HepG2 (cell line): ENCODE results near the gene CHADL. TPM values are rescaled to one million over a fixed set of nuclear protein-coding genes. Genes with fewer than 3 reads are reported as not detected.

Experiments
- ATAC-seq: fragments of 200-7000 bp; cut with Tn5 transposase; 3 replicates; pipeline ENCODE4 v1.9.1; 2020; ENCODE audit warnings: mild to moderate bottlenecking, moderate library complexity
- BruUV-seq: library from RNA; stranded (reverse); fragments of 400-500 nt; replicated peaks from 2 replicates; lab custom pipeline; 2021; lab: Mats Ljungman, UMichigan
- CTCF ChIA-PET: fragments of 300-600 bp; formaldehyde crosslinking; extraction: SDS; loops from one replicate; lab custom pipeline; 2021; ENCODE audit warnings: low total read pairs, inconsistent platforms, low intra/inter-chr PET ratio; lab: Yijun Ruan, JAX
- POLR2A ChIA-PET: fragments of 350-600 bp; sonication (Branson Sonifier 250); formaldehyde crosslinking; loops from one replicate; lab custom pipeline; 2020; ENCODE audit warnings: antibody characterized with exemption, inconsistent platforms; lab: Yijun Ruan, JAX
- DNase-seq: peaks from one replicate; pipeline ENCODE4 v3.0.0-alpha.2; 2015; ENCODE audit warnings: low spot score
- FAIRE-seq: peaks from 3 replicates; lab custom pipeline; 2011; peaks lifted over from hg19 to GRCh38; lab: Jason Lieb, UNC
- H2AFZ ChIP-seq: one replicate; pipeline ENCODE4 v1.6.1; 2011; ENCODE audit warnings: low read length, inconsistent platforms
- H3K27ac ChIP-seq: fragments of 300-600 bp; 3 replicates; pipeline ENCODE4 v1.8.0; 2011; ENCODE audit warnings: mixed run types, mild to moderate bottlenecking, mixed read lengths, low read length, inconsistent platforms; ENCODE audit not compliant: insufficient read depth; ENCODE audit errors: extremely low read length
- H3K27me3 ChIP-seq, 2 experiments: fragments of 200-600 bp in 1 of 2; 2 replicates in 1 of 2; 3 replicates in 1 of 2; pipeline versions ENCODE4 v1.6.0 to v1.8.0; 2011; ENCODE audit warnings: low read length in 2 of 2, mild to moderate bottlenecking in 2 of 2, moderate library complexity in 2 of 2, inconsistent platforms in 1 of 2; ENCODE audit not compliant: insufficient read depth in 2 of 2, control insufficient read depth in 1 of 2
- H3K36me3 ChIP-seq, 2 experiments: fragments of 200-600 bp in 1 of 2; replicated peaks in 1 of 2; 2 replicates in 1 of 2; 3 replicates in 1 of 2; pipeline versions ENCODE4 v1.5.1 to v1.8.0; 2011; ENCODE audit warnings: low read length in 2 of 2, inconsistent platforms in 1 of 2; ENCODE audit not compliant: insufficient read depth in 2 of 2, control insufficient read depth in 1 of 2
- H3K4me1 ChIP-seq: 2 replicates; pipeline ENCODE4 v1.5.1; 2012; ENCODE audit warnings: low read length, inconsistent platforms; ENCODE audit not compliant: insufficient read depth
- H3K4me2 ChIP-seq: 2 replicates; pipeline ENCODE4 v1.6.0; 2011; ENCODE audit warnings: low read depth, low read length, inconsistent platforms
- H3K4me3 ChIP-seq, 3 experiments: fragments of 200-600 bp in 1 of 3; sonication (generic), shearing (Covaris generic) in 1 of 3; replicated peaks in 1 of 3; 2 replicates each; pipeline ENCODE4 v1.5.1; 2011 to 2016; ENCODE audit warnings: low read length in 3 of 3, inconsistent platforms in 2 of 3, low read depth in 2 of 3, mild to moderate bottlenecking in 2 of 3, control low read depth in 1 of 3, mixed read lengths in 1 of 3; ENCODE audit not compliant: insufficient read depth in 1 of 3
- H3K79me2 ChIP-seq: one replicate; pipeline ENCODE4 v1.6.1; 2011; ENCODE audit warnings: low read length, inconsistent platforms; ENCODE audit not compliant: insufficient read depth
- H3K9ac ChIP-seq: 2 replicates; pipeline ENCODE4 v1.6.0; 2011; ENCODE audit warnings: mild to moderate bottlenecking, low read depth, low read length, inconsistent platforms; ENCODE audit not compliant: insufficient read depth
- H3K9me3 ChIP-seq: 2 replicates; pipeline ENCODE4 v1.5.1; 2012; ENCODE audit warnings: mild to moderate bottlenecking, low read length
- H4K20me1 ChIP-seq: 2 replicates; pipeline ENCODE4 v1.6.0; 2011; ENCODE audit warnings: inconsistent platforms, mild to moderate bottlenecking, low read length, moderate library complexity; ENCODE audit not compliant: insufficient read depth
- BCLAF1 ChIP-seq: fragments of 450-650 bp; IDR thresholded peaks from 2 replicates; pipeline ENCODE4 v1.6.1; 2017; ENCODE audit warnings: mild to moderate bottlenecking
- CREB1 ChIP-seq, 2 experiments: fragments of 450-650 bp in 1 of 2; IDR thresholded peaks; 2 replicates each; pipeline ENCODE4 v1.6.1; 2016 to 2017; ENCODE audit warnings: control low read depth in 1 of 2, mild to moderate bottlenecking in 1 of 2, missing compliant biosample characterization in 1 of 2, missing genetic modification characterization in 1 of 2
- E2F1 ChIP-seq: sonication (generic); formaldehyde crosslinking; IDR thresholded peaks from 2 replicates; pipeline ENCODE4 v1.5.0; 2020; ENCODE audit warnings: missing genetic modification reagents
- FOSL2 ChIP-seq: sonication (generic); formaldehyde crosslinking; IDR thresholded peaks from 2 replicates; pipeline ENCODE4 v1.4.0; 2020; ENCODE audit warnings: missing genetic modification reagents
- HNRNPLL ChIP-seq: fragments of 200-400 bp; formaldehyde crosslinking; IDR thresholded peaks from 2 replicates; pipeline ENCODE4 v1.6.1; 2017; ENCODE audit warnings: mild to moderate bottlenecking, low read depth, low read length; ENCODE audit not compliant: poor library complexity, severe bottlenecking
- IKZF1 ChIP-seq: fragments of 450-650 bp; IDR thresholded peaks from 2 replicates; pipeline ENCODE4 v1.7.1; 2016
- IKZF5 ChIP-seq: IDR thresholded peaks from 2 replicates; pipeline ENCODE4 v1.6.1; 2018; ENCODE audit warnings: missing genetic modification reagents, mild to moderate bottlenecking, missing compliant biosample characterization
- MAFK ChIP-seq, 2 experiments: IDR thresholded peaks in 1 of 2; conservative IDR thresholded peaks in 1 of 2; 2 replicates each; pipeline ENCODE4 v1.6.1; 2011; ENCODE audit warnings: improper control_type of control experiment in 2 of 2, low read length in 2 of 2
- MTF2 ChIP-seq: sonication (generic); formaldehyde crosslinking; IDR thresholded peaks from 2 replicates; pipeline ENCODE4 v1.5.0; 2020; ENCODE audit warnings: missing genetic modification reagents, borderline replicate concordance
- MXI1 ChIP-seq: IDR thresholded peaks from 3 replicates; pipeline ENCODE4 v1.6.1; 2012; ENCODE audit warnings: low read depth, low read length, inconsistent platforms, borderline replicate concordance
- SAP130 ChIP-seq: IDR thresholded peaks from 2 replicates; pipeline ENCODE4 v1.6.1; 2016; ENCODE audit warnings: low read depth
- TGIF2 ChIP-seq: IDR thresholded peaks from 2 replicates; pipeline ENCODE4 v1.6.1; 2016; ENCODE audit warnings: control low read depth, missing compliant biosample characterization
- WIZ ChIP-seq: sonication (generic); formaldehyde crosslinking; IDR thresholded peaks from 2 replicates; pipeline ENCODE4 v1.5.1; 2020; ENCODE audit warnings: mild to moderate bottlenecking, missing genetic modification reagents
- YEATS2 ChIP-seq: sonication (generic); formaldehyde crosslinking; IDR thresholded peaks from 2 replicates; pipeline ENCODE4 v1.4.0; 2020; ENCODE audit warnings: missing genetic modification reagents, borderline replicate concordance
- ZFX ChIP-seq: sonication (generic); formaldehyde crosslinking; IDR thresholded peaks from 2 replicates; pipeline ENCODE4 v1.4.0; 2020; ENCODE audit warnings: mild to moderate bottlenecking, low read depth, missing genetic modification reagents, moderate library complexity
- ZFY ChIP-seq: sonication (generic); formaldehyde crosslinking; IDR thresholded peaks from 2 replicates; pipeline ENCODE4 v1.4.0; 2020; ENCODE audit warnings: missing genetic modification reagents
- ZFYVE20 ChIP-seq: sonication (generic); formaldehyde crosslinking; IDR thresholded peaks from 2 replicates; pipeline ENCODE4 v1.8.0; 2023; ENCODE audit warnings: low read depth, mild to moderate bottlenecking, moderate library complexity, missing genetic modification reagents, borderline replicate concordance
- ZNF138 ChIP-seq: sonication (generic); formaldehyde crosslinking; IDR thresholded peaks from 2 replicates; pipeline ENCODE4 v1.5.0; 2020; ENCODE audit warnings: mild to moderate bottlenecking, low read depth, missing genetic modification reagents
- ZNF343 ChIP-seq: sonication (generic); formaldehyde crosslinking; IDR thresholded peaks from 2 replicates; pipeline ENCODE4 v1.4.0; 2020; ENCODE audit warnings: mild to moderate bottlenecking, missing genetic modification reagents
- ZNF430 ChIP-seq: sonication (generic); formaldehyde crosslinking; IDR thresholded peaks from 2 replicates; pipeline ENCODE4 v1.9.0; 2021; ENCODE audit warnings: mild to moderate bottlenecking, missing genetic modification reagents
- ZNF709 ChIP-seq: sonication (generic); formaldehyde crosslinking; IDR thresholded peaks from 2 replicates; pipeline ENCODE4 v1.5.0; 2020; ENCODE audit warnings: mild to moderate bottlenecking, missing genetic modification reagents
- WGBS: methylation state at CpG from one replicate; pipeline ENCODE4 v1.1.6; 2017; ENCODE audit warnings: low lambda C conversion rate; 5-methylcytosine and 5-hydroxymethylcytosine counted together
- in situ Hi-C: cut with HindIII; loops from 2 replicates; pipeline ENCODE4 v1.10.0; 2017; ENCODE audit warnings: low pct_unique_long_range_greater_than_20kb; ENCODE audit not compliant: extremely low pct_ligation_motif_present
- intact Hi-C: fragments of 100-400 bp; cut with micrococcal nuclease; formaldehyde crosslinking; loops from one replicate; pipeline ENCODE4 v1.10.0; 2022; ENCODE audit not compliant: unreplicated experiment
- polyA plus RNA-seq, 8 experiments: library from polyadenylated mRNA; depleted of rRNA in 3 of 8; stranded (reverse) in 7 of 8; unstranded in 1 of 8; fragments of >200 nt; fragmentation: Illumina TruSeq in 4 of 8; extraction: Trizol in 4 of 8; gene quantifications; 2 replicates each; pipeline versions ENCODE4 v1.2.1 to v1.2.3, GENCODE V29; 2011 to 2016; ENCODE audit warnings: low read depth in 4 of 8, missing spikeins in 1 of 8, mixed read lengths in 1 of 8; ENCODE audit not compliant: insufficient read depth in 1 of 8
- total RNA-seq, 5 experiments: library from RNA; depleted of rRNA; stranded (reverse); fragments of >200 nt; fragmentation: Illumina TruSeq; extraction: Trizol; gene quantifications; 2 replicates each; pipeline ENCODE4 v1.2.3, GENCODE V29; 2016; ENCODE audit warnings: low read depth in 1 of 5

CHADL gene
- total and polyA plus RNA-seq, 2 of the 13 experiments (the other 11 are each of a cell fraction or from before 2014, with no cell fraction given) = 2.8 to 8.1 TPM

GRCh38 chr22:41285441-41285819, 44.7 kb upstream of the CHADL start:
- DNase-seq (peak; percentile 56), ATAC-seq (peak; percentile 51), FAIRE-seq (no peak)
- intact Hi-C loops (loop anchor here (5.0 to 10.0 kb wide), 2 partner anchors 48 to 159 kb away; partner anchors contain the start of gene TOB2), in situ Hi-C loops (no loop called here)
- WGBS = no CpG with 5 or more reads among the region's 30 CpGs
- Histone ChIP-seq H3K4me1 (peaks cover 52% of the 10 kb centered on the region), H3K9ac (peak overlapping the region; percentile 94), H3K36me3 (peaks cover 4 to 24% of the 10 kb centered on the region in 2 experiments), H3K9me3 (no peaks in the 10 kb centered on the region), H3K27ac (peak overlapping the region; percentile 88), H2AFZ (no peak overlapping the region), H3K79me2 (peaks cover 28% of the 10 kb centered on the region), H4K20me1 (no peaks in the 10 kb centered on the region), H3K27me3 (no peaks in the 10 kb centered on the region; a peak in 1 of 5 replicates), H3K4me3 (peak overlapping the region; percentile 97 to 100 (median 98)), H3K4me2 (peak overlapping the region; percentile 98)
- ChIA-PET POLR2A (interaction anchor here (0.7 to 6.0 kb wide), 12 partner anchors 12 to 334 kb away, joined by 3 to 49 read pairs (median 5); partner anchors contain the start of genes ACO2, CHADL, PHF5A and RBX1), CTCF (no interaction called here)
- BruUV-seq = TSS peak; percentile 64
- 0 out of 2 replicates have a peak, but pooled peaks have one; percentile 17 for TF ChIP-seq ZNF709 (CRISPR knock-in tag)
- TF ChIP-seq E2F1 (CRISPR knock-in tag) = 0 out of 2 replicates have a peak, but pooled peaks have one; percentile 8
- TF ChIP-seq ZFX (CRISPR knock-in tag) = peak; percentile 56
- TF ChIP-seq IKZF1 = no peak
- TF ChIP-seq IKZF5 (CRISPR knock-in tag) = no peak
- no peak for TF ChIP-seq YEATS2 (CRISPR knock-in tag)
- TF ChIP-seq MXI1 = peak; percentile 37; the same call in 1 of the 3 replicates
- 0 out of 2 replicates have a peak, but pooled peaks have one; percentile 18 for TF ChIP-seq ZNF343
- TF ChIP-seq MTF2 = 0 out of 2 replicates have a peak, but pooled peaks have one; percentile 19
- no peak for TF ChIP-seq BCLAF1
- peak; percentile 63; the same call in 1 of the 2 replicates for TF ChIP-seq CREB1 (IDR thresholded peaks at IDR 0.05)
- peak; percentile 33; the same call in 1 of the 2 replicates for TF ChIP-seq CREB1 (CRISPR knock-in tag; IDR thresholded peaks at IDR 0.05)
- TF ChIP-seq WIZ (CRISPR knock-in tag) = no peak
- 0 out of 2 replicates have a peak, but pooled peaks have one; percentile 31 for TF ChIP-seq ZFYVE20 (CRISPR knock-in tag)
- TF ChIP-seq FOSL2 (CRISPR knock-in tag) = peak; percentile 85
- TF ChIP-seq SAP130 (CRISPR knock-in tag) = 0 out of 2 replicates have a peak, but pooled peaks have one; percentile 2
- no peak for TF ChIP-seq ZNF430
- 0 out of 2 replicates have a peak, but pooled peaks have one; percentile 31 for TF ChIP-seq TGIF2 (CRISPR knock-in tag)
- TF ChIP-seq MAFK (conservative IDR thresholded peaks at IDR 0.05 in 1 of 2, IDR thresholded peaks at IDR 0.05 in 1 of 2; ENCODE audit: low read length in 2 of 2) = no peak
- TF ChIP-seq HNRNPLL = peak; percentile 51
- peak; percentile 72 for TF ChIP-seq ZFY
- TF ChIP-seq ZNF138 (CRISPR knock-in tag) = no peak
